ENCODE results near the gene RCBTB1. TPM values are rescaled to one million over a fixed set of nuclear protein-coding genes. Genes with fewer than 3 reads are reported as not detected.
"Not testable (repeated sequence)": the region's sequence is repeated elsewhere in the genome, so short reads cannot be mapped to it uniquely, and the experiment has no call there.

The RCBTB1 gene
- total RNA-seq, 3 donors from 2014 or later (not counting 1 experiment from before 2014, with no cell fraction given) = 19.7 to 28.5 (median 28.4) TPM

DNA sequence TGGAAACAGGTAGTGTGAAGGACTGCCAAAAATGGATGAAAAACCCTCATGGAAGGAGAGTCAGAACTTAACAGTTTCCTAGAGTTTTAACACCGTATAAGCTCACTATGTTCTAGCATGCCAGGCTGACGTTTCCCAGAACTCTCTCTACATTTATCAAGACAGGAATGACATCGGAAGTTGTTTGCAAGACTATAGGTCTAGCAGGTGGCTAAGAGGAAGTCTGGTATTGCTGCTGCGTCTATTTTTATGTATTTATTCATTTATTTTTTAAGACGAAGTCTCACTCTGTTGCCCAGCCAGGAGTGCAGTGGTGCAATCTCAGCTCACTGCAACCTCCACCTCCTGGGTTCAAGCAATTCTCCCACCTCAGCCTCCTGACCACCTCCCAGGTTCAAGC, 22.4 kb upstream of the RCBTB1 start:
- intact Hi-C loops (cut with micrococcal nuclease) = no loop called here
- Histone ChIP-seq H3K9me3 (ENCODE audit: control insufficient read depth, insufficient read depth, low read length) (no peaks in the 10 kb centered on the region), H3K27ac (ENCODE audit: low read length) (no peak overlapping the region), H3K4me3 (ENCODE audit: low read length) (no peak overlapping the region), H3K36me3 (ENCODE audit: control insufficient read depth, insufficient read depth, low read length) (no peaks in the 10 kb centered on the region), H3K27me3 (ENCODE audit: control insufficient read depth, insufficient read depth, low read length) (no peaks in the 10 kb centered on the region), H3K4me1 (ENCODE audit: control insufficient read depth, insufficient read depth, low read length) (peaks cover 6% of the 10 kb centered on the region)
- 66% methylated on average over 2 of the region's 5 CpGs for WGBS (ENCODE audit: insufficient coverage)
- no peak for DNase-seq
- Mint-ChIP-seq H3K4me1 (peaks cover 6 to 7% of the 10 kb centered on the region in 2 donors), H3K27me3 (ENCODE audit: low read depth in 2 of 2) (no peaks in the 10 kb centered on the region), H3K27ac (no peak overlapping the region), H3K36me3 (no peaks in the 10 kb centered on the region), H3K4me3 (no peak overlapping the region), H3K9me3 (no peaks in the 10 kb centered on the region)
- TF ChIP-seq CTCF (IDR thresholded peaks at IDR 0.05) = no peak
- ATAC-seq = no peak

DNA sequence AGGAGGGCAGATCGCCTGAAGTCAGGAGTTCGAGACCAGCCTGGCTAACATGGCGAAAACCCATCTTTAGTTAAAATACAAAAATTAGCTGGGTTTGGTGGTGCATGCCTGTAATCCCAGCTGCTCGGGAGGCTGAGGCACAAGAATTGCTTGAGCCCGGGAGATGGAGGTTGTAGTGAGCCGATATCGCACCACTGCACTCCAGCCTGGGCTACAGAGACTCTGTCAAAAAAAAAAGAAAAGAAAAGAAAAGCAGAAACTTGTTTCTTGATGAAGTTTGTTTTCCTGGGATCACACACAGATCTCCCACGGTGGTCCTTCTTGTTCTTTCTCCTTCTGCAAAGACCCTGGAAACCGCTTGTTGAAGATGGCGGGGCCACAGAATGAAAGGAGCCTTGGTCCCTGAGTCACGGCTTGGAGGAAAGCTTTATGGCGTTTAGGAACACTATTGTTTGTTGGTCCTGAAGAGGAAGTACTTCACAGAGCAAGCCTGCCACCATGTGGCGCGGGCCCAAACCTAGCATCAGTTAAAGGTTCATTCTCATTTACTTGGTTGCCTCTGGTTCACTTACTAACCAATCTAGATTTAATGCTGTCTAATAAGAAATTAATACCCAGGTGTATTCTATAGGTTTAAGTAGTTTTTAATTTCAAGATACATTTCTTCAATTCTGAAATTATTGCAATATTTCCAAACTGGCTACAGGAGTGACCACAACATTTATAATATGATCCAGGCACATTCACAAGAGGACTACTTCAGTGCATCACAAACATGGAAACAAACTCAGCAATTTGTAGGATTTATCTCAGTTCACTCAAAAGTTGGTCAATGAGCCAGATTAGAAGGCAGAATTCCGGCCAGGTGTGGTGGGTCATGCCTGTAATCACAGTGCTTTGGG, 21.6 kb upstream of the RCBTB1 start:
- Histone ChIP-seq H3K36me3 (ENCODE audit: control insufficient read depth, insufficient read depth, low read length) (no peaks in the 10 kb centered on the region), H3K9me3 (ENCODE audit: control insufficient read depth, insufficient read depth, low read length) (no peaks in the 10 kb centered on the region), H3K4me1 (ENCODE audit: control insufficient read depth, insufficient read depth, low read length) (peaks cover 6% of the 10 kb centered on the region), H3K27ac (ENCODE audit: low read length) (no peak overlapping the region), H3K27me3 (ENCODE audit: control insufficient read depth, insufficient read depth, low read length) (no peaks in the 10 kb centered on the region), H3K4me3 (ENCODE audit: low read length) (peak overlapping the region; percentile 18)
- H3K36me3 Mint-ChIP-seq = no peaks in the 10 kb centered on the region
- ATAC-seq (peak; percentile 96 to 100 (median 99)), DNase-seq (peak; percentile 69 to 88)
- H3K4me1 Mint-ChIP-seq = peaks cover 6 to 7% of the 10 kb centered on the region in 2 donors
- peak overlapping the region; percentile 81 for H3K4me3 Mint-ChIP-seq
- 34% methylated on average over 15 of the region's 15 CpGs for WGBS (ENCODE audit: insufficient coverage)
- H3K27ac Mint-ChIP-seq = peak overlapping the region in 1 of 2 donors; percentile 76
- H3K9me3 Mint-ChIP-seq = no peaks in the 10 kb centered on the region
- intact Hi-C loops (cut with micrococcal nuclease) = no loop called here
- peak; percentile 71 for TF ChIP-seq CTCF (IDR thresholded peaks at IDR 0.05)
- H3K27me3 Mint-ChIP-seq (ENCODE audit: low read depth in 2 of 2) = no peaks in the 10 kb centered on the region

GRCh38 chr13:49604570-49604969, 19.2 kb upstream of the RCBTB1 start:
- Mint-ChIP-seq H3K36me3 (no peaks in the 10 kb centered on the region), H3K27me3 (ENCODE audit: low read depth in 2 of 2) (no peaks in the 10 kb centered on the region), H3K4me1 (peaks cover 6 to 7% of the 10 kb centered on the region in 2 donors), H3K27ac (no peak overlapping the region), H3K4me3 (no peak overlapping the region), H3K9me3 (no peaks in the 10 kb centered on the region)
- Histone ChIP-seq H3K36me3 (ENCODE audit: control insufficient read depth, insufficient read depth, low read length) (no peaks in the 10 kb centered on the region), H3K9me3 (ENCODE audit: control insufficient read depth, insufficient read depth, low read length) (no peaks in the 10 kb centered on the region), H3K4me1 (ENCODE audit: control insufficient read depth, insufficient read depth, low read length) (peaks cover 6% of the 10 kb centered on the region), H3K27me3 (ENCODE audit: control insufficient read depth, insufficient read depth, low read length) (no peaks in the 10 kb centered on the region), H3K4me3 (ENCODE audit: low read length) (no peak overlapping the region), H3K27ac (ENCODE audit: low read length) (no peak overlapping the region)
- WGBS (ENCODE audit: insufficient coverage) = 83% methylated on average over 5 of the region's 5 CpGs
- DNase-seq (no peak), ATAC-seq (no peak)
- intact Hi-C loops (cut with micrococcal nuclease) = no loop called here
- no peak for TF ChIP-seq CTCF (IDR thresholded peaks at IDR 0.05)

GRCh38 chr13:49602615-49603014, 17.3 kb upstream of the RCBTB1 start:
- H3K9me3 ChIP-seq (ENCODE audit: control insufficient read depth, insufficient read depth, low read length); H3K4me1 ChIP-seq (ENCODE audit: control insufficient read depth, insufficient read depth, low read length); H3K9me3 Mint-ChIP-seq; H3K4me3 Mint-ChIP-seq; H3K27ac ChIP-seq (ENCODE audit: low read length); H3K36me3 Mint-ChIP-seq; H3K27ac Mint-ChIP-seq; H3K27me3 ChIP-seq (ENCODE audit: control insufficient read depth, insufficient read depth, low read length); intact Hi-C loops (cut with micrococcal nuclease); H3K4me1 Mint-ChIP-seq; DNase-seq; H3K27me3 Mint-ChIP-seq (ENCODE audit: low read depth in 2 of 2); H3K36me3 ChIP-seq (ENCODE audit: control insufficient read depth, insufficient read depth, low read length); H3K4me3 ChIP-seq (ENCODE audit: low read length); ATAC-seq: not testable (repeated sequence)
- WGBS (ENCODE audit: insufficient coverage) = 94% methylated on average over 7 of the region's 7 CpGs

All from natural killer cell (primary cell).